ENCODE results near the gene CPM.

The CPM gene

GRCh38 chr12:68967046-68967445, 34.1 kb upstream of the CPM start:
- TF ChIP-seq EZH2phosphoT487 (IDR thresholded peaks at IDR 0.05; ENCODE audit: borderline replicate concordance) (no peak), CTCF (conservative IDR thresholded peaks at IDR 0.05; ENCODE audit: low read length) (no peak)
- Histone ChIP-seq H3K27me3 (ENCODE audit: insufficient read depth, low read length, poor library complexity, severe bottlenecking) (no peaks in the 10 kb centered on the region), H2AFZ (ENCODE audit: low read length) (no peak overlapping the region), H4K20me1 (ENCODE audit: insufficient read depth, low read length, poor library complexity, severe bottlenecking) (no peaks in the 10 kb centered on the region), H3K4me2 (ENCODE audit: low read depth, low read length, poor library complexity, severe bottlenecking) (no peak overlapping the region), H3F3A (ENCODE audit: low read depth) (no peaks in the 10 kb centered on the region), H3K4me3 (ENCODE audit: low read length, poor library complexity, severe bottlenecking) (no peak overlapping the region), H3K4me1 (ENCODE audit: insufficient read depth, low read length, poor library complexity, severe bottlenecking) (no peaks in the 10 kb centered on the region), H3K9me3 (ENCODE audit: insufficient read depth, low read depth, low read length) (no peaks in the 10 kb centered on the region), H3K9ac (ENCODE audit: low read depth, low read length, poor library complexity, severe bottlenecking) (no peak overlapping the region), H3K9me2 (replicated peaks; ENCODE audit: low read depth, low read length) (no peaks in the 10 kb centered on the region), H3K79me2 (ENCODE audit: insufficient read depth, low read length) (no peaks in the 10 kb centered on the region), H3K36me3 (ENCODE audit: insufficient read depth, low read length) (no peaks in the 10 kb centered on the region)

GRCh38 chr12:68963856-68964745, 31.1 kb upstream of the CPM start:
- H3K79me2 ChIP-seq (ENCODE audit: insufficient read depth, low read length): no peaks in the 10 kb centered on the region
- no peaks in the 10 kb centered on the region for H3K36me3 ChIP-seq (ENCODE audit: insufficient read depth, low read length)
- no peak overlapping the region for H2AFZ ChIP-seq (ENCODE audit: low read length)
- no peak overlapping the region for H3K9ac ChIP-seq (ENCODE audit: low read depth, low read length, poor library complexity, severe bottlenecking)
- no peak overlapping the region for H3K4me3 ChIP-seq (ENCODE audit: low read length, poor library complexity, severe bottlenecking)
- H4K20me1 ChIP-seq (ENCODE audit: insufficient read depth, low read length, poor library complexity, severe bottlenecking): no peaks in the 10 kb centered on the region
- H3F3A ChIP-seq (ENCODE audit: low read depth): no peaks in the 10 kb centered on the region
- H3K4me1 ChIP-seq (ENCODE audit: insufficient read depth, low read length, poor library complexity, severe bottlenecking): no peaks in the 10 kb centered on the region
- no peaks in the 10 kb centered on the region for H3K9me3 ChIP-seq (ENCODE audit: insufficient read depth, low read depth, low read length)
- H3K4me2 ChIP-seq (ENCODE audit: low read depth, low read length, poor library complexity, severe bottlenecking): no peak overlapping the region
- TF ChIP-seq EZH2phosphoT487 (IDR thresholded peaks at IDR 0.05; ENCODE audit: borderline replicate concordance) (no peak), CTCF (conservative IDR thresholded peaks at IDR 0.05; ENCODE audit: low read length) (no peak)
- 0 out of 2 replicates have a peak, but pooled peaks cover 4% of the 10 kb centered on the region for H3K9me2 ChIP-seq (replicated peaks; ENCODE audit: low read depth, low read length)
- H3K27me3 ChIP-seq (ENCODE audit: insufficient read depth, low read length, poor library complexity, severe bottlenecking): no peaks in the 10 kb centered on the region

GRCh38 chr12:68962877-68963855, 30.2 kb upstream of the CPM start:
- TF ChIP-seq EZH2phosphoT487 (IDR thresholded peaks at IDR 0.05; ENCODE audit: borderline replicate concordance): no peak
- no peak for TF ChIP-seq CTCF (conservative IDR thresholded peaks at IDR 0.05; ENCODE audit: low read length)
- no peak overlapping the region for H3K4me3 ChIP-seq (ENCODE audit: low read length, poor library complexity, severe bottlenecking)
- H4K20me1 ChIP-seq (ENCODE audit: insufficient read depth, low read length, poor library complexity, severe bottlenecking): no peaks in the 10 kb centered on the region
- H3K4me2 ChIP-seq (ENCODE audit: low read depth, low read length, poor library complexity, severe bottlenecking): no peak overlapping the region
- H3K9me2 ChIP-seq (replicated peaks; ENCODE audit: low read depth, low read length): 0 out of 2 replicates have a peak, but pooled peaks cover 4% of the 10 kb centered on the region
- no peaks in the 10 kb centered on the region for H3K27me3 ChIP-seq (ENCODE audit: insufficient read depth, low read length, poor library complexity, severe bottlenecking)
- H3F3A ChIP-seq (ENCODE audit: low read depth): no peaks in the 10 kb centered on the region
- no peaks in the 10 kb centered on the region for H3K9me3 ChIP-seq (ENCODE audit: insufficient read depth, low read depth, low read length)
- H3K4me1 ChIP-seq (ENCODE audit: insufficient read depth, low read length, poor library complexity, severe bottlenecking): peaks cover 3% of the 10 kb centered on the region
- H3K79me2 ChIP-seq (ENCODE audit: insufficient read depth, low read length): no peaks in the 10 kb centered on the region
- H3K36me3 ChIP-seq (ENCODE audit: insufficient read depth, low read length): no peaks in the 10 kb centered on the region
- no peak overlapping the region for H3K9ac ChIP-seq (ENCODE audit: low read depth, low read length, poor library complexity, severe bottlenecking)
- H2AFZ ChIP-seq (ENCODE audit: low read length): no peak overlapping the region

Data from Loucy (cell line).